Activated T-helper 1 cell treated with Interleukin-2 at 50 U/mL for 16 hours (primary cell): ENCODE results near the gene C1orf115.
"Not testable (repeated sequence)": the region's sequence is repeated elsewhere in the genome, so short reads cannot be mapped to it uniquely, and the experiment has no call there.

Experiments used
- DNase-seq: peaks from one replicate; pipeline ENCODE4 v3.0.0-alpha.2; 2020; ENCODE audit warnings: low read depth

C1orf115 gene

GRCh38 chr1:220694866-220695382 is 4.8 kb downstream of the C1orf115 start:
- no peak for DNase-seq

- DNase-seq, result no peak
These were observed 5.3 kb downstream of the C1orf115 start for GRCh38 chr1:220695426-220695825.

GRCh38 chr1:220696226-220696862 is 6.2 kb downstream of the C1orf115 start:
- no peak for DNase-seq

GRCh38 chr1:220696863-220697231 is 6.7 kb downstream of the C1orf115 start:
- no peak for DNase-seq

- DNase-seq, result no peak
These were observed 7.2 kb downstream of the C1orf115 start for GRCh38 chr1:220697326-220697725.

- DNase-seq, result no peak
These were observed 8.4 kb downstream of the C1orf115 start for GRCh38 chr1:220698607-220699016.

GRCh38 chr1:220699044-220699443 is 8.9 kb downstream of the C1orf115 start:
- no peak for DNase-seq

GRCh38 chr1:220700556-220701179 is 10.5 kb downstream of the C1orf115 start:
- DNase-seq, result no peak

GRCh38 chr1:220701974-220702373 is 11.8 kb downstream of the C1orf115 start:
- no peak for DNase-seq

GRCh38 chr1:220702733-220703270 is 12.6 kb downstream of the C1orf115 start:
- DNase-seq, result no peak

GRCh38 chr1:220703305-220703704 is 13.1 kb downstream of the C1orf115 start:
- DNase-seq, result no peak

- no peak for DNase-seq
These were observed 15.6 kb downstream of the C1orf115 start for GRCh38 chr1:220705782-220706181.

- no peak for DNase-seq
These were observed 16.3 kb downstream of the C1orf115 start for GRCh38 chr1:220706480-220706879.

- DNase-seq, result no peak
These were observed 17.0 kb downstream of the C1orf115 start for GRCh38 chr1:220707160-220707559.

GRCh38 chr1:220708244-220708643 is 18.1 kb downstream of the C1orf115 start:
- no peak for DNase-seq

GRCh38 chr1:220708936-220709801 is 19.0 kb downstream of the C1orf115 start:
- DNase-seq, result no peak

GRCh38 chr1:220710333-220710732 is 20.2 kb downstream of the C1orf115 start:
- no peak for DNase-seq

GRCh38 chr1:220711056-220711809 is 21.1 kb downstream of the C1orf115 start:
- no peak for DNase-seq

GRCh38 chr1:220715986-220716385 is 25.8 kb downstream of the C1orf115 start:
- not testable (repeated sequence) for DNase-seq

- no peak for DNase-seq
These were observed 27.9 kb downstream of the C1orf115 start for GRCh38 chr1:220717800-220718640.

GRCh38 chr1:220721266-220721665 is 31.1 kb downstream of the C1orf115 start:
- not testable (repeated sequence) for DNase-seq
